Skeletal muscle cell (primary cell): ENCODE data around the gene PRM1.

ENCODE experiments used
- DNase-seq: peaks from one replicate; pipeline ENCODE4 v3.0.0-alpha.2; 2010; ENCODE audit warnings: low read depth
- H3K4me3 ChIP-seq: 2 replicates; pipeline ENCODE4 v1.5.1; 2011; ENCODE audit warnings: low read depth, mild to moderate bottlenecking, control low read depth, low read length, moderate library complexity

PRM1 gene

GRCh38 chr16:11257131-11257938 is 23.8 kb downstream of the PRM1 start:
- peak; percentile 39 for DNase-seq
- peak overlapping the region; percentile 71 for H3K4me3 ChIP-seq

DNA sequence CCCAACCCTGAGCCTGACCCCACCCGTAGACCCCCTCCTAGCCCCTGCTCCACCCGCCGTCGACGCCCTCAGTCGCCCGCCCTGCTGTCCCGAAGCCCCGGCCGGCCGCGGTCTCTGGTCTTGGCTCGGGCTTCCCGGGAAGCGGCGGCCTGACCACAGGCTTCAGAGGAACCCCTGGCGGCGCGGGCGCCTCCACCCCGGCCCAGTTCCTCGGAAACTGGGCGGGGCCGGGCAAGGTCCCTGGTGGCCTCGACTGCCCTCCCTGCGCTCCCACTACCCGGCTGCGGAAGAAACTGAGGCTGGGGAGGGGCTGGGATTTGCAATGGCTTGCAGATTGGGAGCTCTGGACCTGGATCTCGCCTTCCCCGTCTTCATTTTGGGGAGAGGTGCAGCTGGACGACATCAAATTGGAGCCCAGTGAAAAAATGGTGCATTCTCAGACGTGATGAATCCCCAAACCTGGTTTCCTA is 24.4 kb downstream of the PRM1 start:
- H3K4me3 ChIP-seq, result peak overlapping the region; percentile 71
- DNase-seq, result no peak

- peak; percentile 45 for DNase-seq
- peak within 1 kb of the TSS; percentile 71 for H3K4me3 ChIP-seq
These were observed 25.1 kb downstream of the PRM1 start, which contains the start of gene SOCS1 for GRCh38 chr16:11255737-11256660. Gene SOCS1, minus strand, starts transcription at chr16:11256204. Its CDS starts 726 bp downstream, at chr16:11255478.

DNA sequence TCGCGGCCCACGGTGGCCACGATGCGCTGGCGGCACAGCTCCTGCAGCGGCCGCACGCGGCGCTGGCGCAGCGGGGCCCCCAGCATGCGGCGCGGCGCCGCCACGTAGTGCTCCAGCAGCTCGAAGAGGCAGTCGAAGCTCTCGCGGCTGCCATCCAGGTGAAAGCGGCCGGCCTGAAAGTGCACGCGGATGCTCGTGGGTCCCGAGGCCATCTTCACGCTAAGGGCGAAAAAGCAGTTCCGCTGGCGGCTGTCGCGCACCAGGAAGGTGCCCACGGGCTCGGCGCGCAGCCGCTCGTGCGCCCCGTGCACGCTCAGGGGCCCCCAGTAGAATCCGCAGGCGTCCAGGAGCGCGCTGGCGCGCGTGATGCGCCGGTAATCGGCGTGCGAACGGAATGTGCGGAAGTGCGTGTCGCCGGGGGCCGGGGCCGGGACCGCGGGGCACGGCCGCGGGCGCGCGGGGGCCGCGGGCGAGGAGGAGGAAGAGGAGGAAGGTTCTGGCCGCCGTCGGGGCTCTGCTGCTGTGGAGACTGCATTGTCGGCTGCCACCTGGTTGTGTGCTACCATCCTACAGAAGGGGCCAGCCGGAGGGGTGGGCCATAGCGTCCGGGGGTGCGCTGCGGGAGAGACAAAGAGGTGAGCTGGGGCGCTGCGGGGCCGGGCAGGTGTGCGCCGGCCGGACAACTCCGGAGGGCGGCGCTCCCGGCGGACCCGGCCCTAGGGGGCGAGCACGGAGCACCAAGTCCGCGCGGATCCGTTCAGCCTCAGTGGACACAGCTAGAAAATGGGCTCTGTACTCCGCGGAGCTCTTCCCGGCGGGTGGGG is 26.0 kb downstream of the PRM1 start:
- no peak for DNase-seq

DNA sequence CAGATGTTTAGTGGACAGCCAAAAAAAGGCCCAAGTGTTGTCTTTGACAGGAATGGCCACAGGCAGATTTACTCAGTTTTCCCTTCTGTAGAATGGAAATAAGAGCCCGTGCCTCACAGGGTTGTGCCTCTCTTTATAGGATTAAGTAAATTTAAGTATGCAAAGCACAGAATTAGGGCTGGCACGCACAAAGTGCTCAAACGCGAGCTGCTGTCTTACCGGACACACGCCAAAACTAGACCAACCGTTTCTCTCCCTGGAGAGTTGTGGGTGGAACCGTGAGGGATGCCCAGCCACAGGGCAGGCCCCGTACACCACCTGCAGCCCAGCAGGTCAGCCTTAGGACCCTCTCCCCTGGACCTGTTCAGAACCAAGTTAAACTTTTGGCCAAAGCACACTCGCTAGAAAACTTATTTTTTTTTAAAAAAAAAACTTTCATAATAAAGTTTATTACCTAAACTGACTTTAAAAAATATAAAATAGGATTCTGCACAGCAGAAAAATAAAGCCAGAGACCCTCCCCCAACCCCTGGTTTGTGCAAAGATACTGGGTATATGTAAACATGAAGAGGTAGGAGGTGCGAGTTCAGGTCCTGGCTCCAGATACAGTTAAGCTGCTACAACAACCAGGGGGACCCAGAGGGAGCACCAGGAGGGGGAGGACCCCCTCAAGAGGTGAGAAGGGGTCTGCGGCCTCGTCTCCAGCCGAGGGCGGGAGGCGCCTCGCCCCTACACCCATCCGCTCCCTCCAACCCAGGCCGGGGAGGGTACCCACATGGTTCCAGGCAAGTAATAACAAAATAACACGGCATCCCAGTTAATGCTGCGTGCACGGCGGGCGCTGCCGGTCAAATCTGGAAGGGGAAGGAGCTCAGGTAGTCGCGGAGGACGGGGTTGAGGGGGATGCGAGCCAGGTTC is 26.9 kb downstream of the PRM1 start:
- peak overlapping the region; percentile 71 for H3K4me3 ChIP-seq
- no peak for DNase-seq

More for the DNA sequence above, 26.0 kb downstream of the PRM1 start:
- H3K4me3 ChIP-seq, result peak overlapping the region; percentile 71

- DNase-seq, result no peak
- H3K4me3 ChIP-seq, result peak overlapping the region; percentile 20
These were observed 27.8 kb downstream of the PRM1 start for GRCh38 chr16:11253009-11253994.

GRCh38 chr16:11252482-11252931 is 28.6 kb downstream of the PRM1 start:
- DNase-seq, result no peak
- no peak overlapping the region for H3K4me3 ChIP-seq

DNA sequence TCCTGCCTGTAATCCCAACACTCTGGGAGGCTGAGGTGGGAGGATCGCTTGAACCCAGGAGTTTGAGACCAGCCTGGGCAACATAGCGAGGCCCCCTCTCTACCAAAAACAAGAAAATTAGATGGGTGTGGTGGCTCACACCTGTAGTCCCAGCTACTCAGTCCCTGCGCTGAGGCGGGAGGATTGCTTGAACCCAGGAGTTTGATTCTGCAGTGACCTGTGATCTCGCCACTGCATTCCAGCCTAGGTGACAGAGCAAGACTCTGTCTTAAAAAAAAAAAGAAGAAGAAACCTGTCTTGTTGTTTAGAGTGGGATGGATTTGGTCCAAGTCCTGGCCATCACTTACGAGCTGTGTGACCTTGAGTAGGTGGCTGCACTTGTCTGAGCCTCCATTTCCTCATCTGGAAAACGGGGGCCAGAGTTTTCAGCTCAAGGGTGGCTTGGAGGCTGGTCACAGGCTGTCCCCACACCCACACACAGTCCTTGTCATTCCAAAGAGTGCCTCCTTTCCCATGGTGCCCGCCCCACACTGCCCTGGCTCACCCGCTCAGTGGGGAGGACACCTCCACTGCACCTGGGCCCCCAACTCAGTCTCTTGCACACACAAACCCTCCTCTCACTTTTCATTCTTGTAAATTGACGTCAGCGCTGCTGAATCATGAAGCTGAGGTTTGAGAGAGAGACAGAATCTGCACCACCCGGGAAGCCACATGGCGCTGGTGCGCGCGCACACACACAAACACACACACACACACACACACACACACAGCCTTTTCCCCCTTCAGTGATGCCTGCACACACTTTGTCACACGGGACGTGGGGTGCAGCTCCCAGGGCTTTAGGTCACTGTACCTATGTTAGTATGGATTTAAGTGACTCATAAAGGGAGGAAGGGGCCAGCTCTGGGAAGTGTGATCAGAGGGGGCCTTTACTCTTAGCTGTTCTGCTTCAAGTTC is 29.3 kb downstream of the PRM1 start:
- peak; percentile 53 for DNase-seq
- H3K4me3 ChIP-seq, result no peak overlapping the region

- no peak overlapping the region for H3K4me3 ChIP-seq
- no peak for DNase-seq
These were observed 30.2 kb downstream of the PRM1 start for GRCh38 chr16:11250786-11251524.

- DNase-seq, result no peak
- no peak overlapping the region for H3K4me3 ChIP-seq
These were observed 30.9 kb downstream of the PRM1 start for GRCh38 chr16:11250091-11250785.

DNA sequence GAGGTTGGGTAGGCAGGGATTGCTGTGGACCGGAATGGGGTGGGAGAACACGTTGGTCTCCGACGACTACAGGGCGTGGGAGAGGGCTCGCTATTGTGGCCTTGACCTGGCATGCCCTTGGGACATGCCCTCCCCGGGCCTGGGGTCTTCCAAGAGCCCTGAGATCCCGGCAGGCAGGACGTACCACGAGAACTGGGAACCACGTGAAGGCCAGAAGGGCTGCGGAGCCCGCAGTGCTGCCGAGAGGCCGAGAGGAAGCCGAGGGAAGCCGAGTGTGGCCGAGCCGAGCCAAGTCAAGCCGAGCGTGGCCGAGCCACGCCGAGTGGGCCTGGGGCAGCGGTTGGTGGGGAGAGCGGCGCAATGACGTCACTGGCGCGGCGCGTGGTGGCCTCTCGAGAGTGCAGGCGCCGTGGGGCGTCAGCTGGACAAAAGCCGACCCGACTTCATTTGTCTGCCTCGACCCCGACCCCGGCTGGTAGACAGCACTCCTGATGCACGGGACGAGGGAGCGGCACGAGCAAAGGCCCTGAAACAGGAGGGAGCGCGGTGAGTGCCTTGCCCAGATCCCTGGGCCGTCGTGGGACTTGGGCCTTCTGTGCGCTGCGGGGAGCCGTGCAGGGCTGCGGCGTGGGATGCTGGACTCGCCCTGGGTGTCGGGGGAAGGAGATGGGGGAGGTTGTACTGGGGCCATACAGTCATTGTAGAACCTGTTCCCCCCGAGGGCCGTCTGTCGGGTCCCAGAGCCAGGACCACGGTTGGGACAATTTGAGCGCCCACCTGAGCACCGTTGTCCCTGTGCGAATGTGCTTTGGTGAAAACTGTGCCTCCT is 31.7 kb downstream of the PRM1 start:
- H3K4me3 ChIP-seq, result no peak overlapping the region
- DNase-seq, result no peak

- H3K4me3 ChIP-seq, result no peak overlapping the region
- DNase-seq, result no peak
These were observed 33.0 kb downstream of the PRM1 start for GRCh38 chr16:11248133-11248532.

DNA sequence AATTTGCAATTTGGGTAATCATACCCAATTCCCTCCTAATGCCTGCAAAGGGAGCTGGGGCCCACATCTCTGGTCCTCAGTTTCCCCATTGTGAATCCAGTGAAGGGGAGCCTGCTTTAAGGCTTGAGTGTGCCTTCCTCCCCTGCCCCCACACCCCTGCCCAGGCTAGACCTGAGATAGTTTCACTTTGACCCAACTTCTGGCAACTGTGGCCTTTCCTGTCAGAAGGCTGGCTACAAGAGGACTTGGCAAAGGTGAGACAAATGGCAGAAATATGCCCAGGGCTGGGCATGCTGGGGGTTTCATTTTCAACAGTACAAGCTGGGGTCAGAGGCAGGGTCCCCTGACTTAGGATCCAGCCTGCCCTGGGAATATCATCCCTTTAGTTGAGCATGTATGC is 35.1 kb downstream of the PRM1 start:
- no peak for DNase-seq
- H3K4me3 ChIP-seq, result no peak overlapping the region

DNA sequence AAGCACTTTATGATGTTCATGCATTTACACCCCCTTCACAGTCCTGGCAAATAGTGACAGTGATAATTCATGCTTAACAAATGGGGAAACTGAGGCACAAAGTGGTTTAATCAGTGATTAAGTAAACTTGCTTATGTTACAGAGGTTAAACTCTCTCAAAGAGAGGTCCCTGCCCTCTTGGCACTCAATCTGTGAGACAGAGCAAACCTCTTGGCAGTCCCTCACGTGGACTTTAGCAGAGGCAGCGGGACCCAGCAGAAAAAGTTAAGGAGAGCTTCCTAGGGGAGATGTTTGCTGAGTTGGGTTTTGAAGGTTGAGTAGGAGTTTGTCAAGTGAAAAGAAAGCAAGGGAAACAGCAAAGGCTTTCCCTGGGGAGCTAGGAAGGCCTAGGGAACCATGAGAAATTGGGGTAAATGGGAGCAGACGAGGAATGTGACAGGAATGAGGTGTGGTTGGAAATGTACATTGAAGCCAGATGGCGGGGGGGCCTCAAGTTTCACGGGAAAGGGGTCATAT is 35.9 kb downstream of the PRM1 start:
- DNase-seq, result no peak
- H3K4me3 ChIP-seq, result no peak overlapping the region
